HepG2 (cell line): ENCODE data around the gene RAB40C. TPM values are rescaled to one million over a fixed set of nuclear protein-coding genes. Genes with fewer than 3 reads are reported as not detected.
A peak's percentile ranks its signal among the peaks of the same experiment; 100 is the strongest.

Source experiments
- ATAC-seq: fragments of 200-7000 bp; cut with Tn5 transposase; 3 replicates; pipeline ENCODE4 v1.9.1; 2020; ENCODE audit warnings: mild to moderate bottlenecking, moderate library complexity
- BruUV-seq: library from RNA; stranded (reverse); fragments of 400-500 nt; replicated peaks from 2 replicates; lab custom pipeline; 2021; lab: Mats Ljungman, UMichigan
- CTCF ChIA-PET: fragments of 300-600 bp; formaldehyde crosslinking; extraction: SDS; loops from one replicate; lab custom pipeline; 2021; ENCODE audit warnings: low total read pairs, inconsistent platforms, low intra/inter-chr PET ratio; lab: Yijun Ruan, JAX
- POLR2A ChIA-PET: fragments of 350-600 bp; sonication (Branson Sonifier 250); formaldehyde crosslinking; loops from one replicate; lab custom pipeline; 2020; ENCODE audit warnings: antibody characterized with exemption, inconsistent platforms; lab: Yijun Ruan, JAX
- DNase-seq: peaks from one replicate; pipeline ENCODE4 v3.0.0-alpha.2; 2015; ENCODE audit warnings: low spot score
- FAIRE-seq: peaks from 3 replicates; lab custom pipeline; 2011; peaks lifted over from hg19 to GRCh38; lab: Jason Lieb, UNC
- H2AFZ ChIP-seq: one replicate; pipeline ENCODE4 v1.6.1; 2011; ENCODE audit warnings: low read length, inconsistent platforms
- H3K27ac ChIP-seq: fragments of 300-600 bp; 3 replicates; pipeline ENCODE4 v1.8.0; 2011; ENCODE audit warnings: mixed run types, mild to moderate bottlenecking, mixed read lengths, low read length, inconsistent platforms; ENCODE audit not compliant: insufficient read depth; ENCODE audit errors: extremely low read length
- H3K27me3 ChIP-seq, 2 experiments: fragments of 200-600 bp in 1 of 2; 2 replicates in 1 of 2; 3 replicates in 1 of 2; pipeline versions ENCODE4 v1.6.0 to v1.8.0; 2011; ENCODE audit warnings: low read length in 2 of 2, mild to moderate bottlenecking in 2 of 2, moderate library complexity in 2 of 2, inconsistent platforms in 1 of 2; ENCODE audit not compliant: insufficient read depth in 2 of 2, control insufficient read depth in 1 of 2
- H3K36me3 ChIP-seq, 2 experiments: fragments of 200-600 bp in 1 of 2; replicated peaks in 1 of 2; 2 replicates in 1 of 2; 3 replicates in 1 of 2; pipeline versions ENCODE4 v1.5.1 to v1.8.0; 2011; ENCODE audit warnings: low read length in 2 of 2, inconsistent platforms in 1 of 2; ENCODE audit not compliant: insufficient read depth in 2 of 2, control insufficient read depth in 1 of 2
- H3K4me1 ChIP-seq: 2 replicates; pipeline ENCODE4 v1.5.1; 2012; ENCODE audit warnings: low read length, inconsistent platforms; ENCODE audit not compliant: insufficient read depth
- H3K4me2 ChIP-seq: 2 replicates; pipeline ENCODE4 v1.6.0; 2011; ENCODE audit warnings: low read depth, low read length, inconsistent platforms
- H3K4me3 ChIP-seq, 3 experiments: fragments of 200-600 bp in 1 of 3; sonication (generic), shearing (Covaris generic) in 1 of 3; replicated peaks in 1 of 3; 2 replicates each; pipeline ENCODE4 v1.5.1; 2011 to 2016; ENCODE audit warnings: low read length in 3 of 3, inconsistent platforms in 2 of 3, low read depth in 2 of 3, mild to moderate bottlenecking in 2 of 3, control low read depth in 1 of 3, mixed read lengths in 1 of 3; ENCODE audit not compliant: insufficient read depth in 1 of 3
- H3K79me2 ChIP-seq: one replicate; pipeline ENCODE4 v1.6.1; 2011; ENCODE audit warnings: low read length, inconsistent platforms; ENCODE audit not compliant: insufficient read depth
- H3K9ac ChIP-seq: 2 replicates; pipeline ENCODE4 v1.6.0; 2011; ENCODE audit warnings: mild to moderate bottlenecking, low read depth, low read length, inconsistent platforms; ENCODE audit not compliant: insufficient read depth
- H3K9me3 ChIP-seq: 2 replicates; pipeline ENCODE4 v1.5.1; 2012; ENCODE audit warnings: mild to moderate bottlenecking, low read length
- H4K20me1 ChIP-seq: 2 replicates; pipeline ENCODE4 v1.6.0; 2011; ENCODE audit warnings: inconsistent platforms, mild to moderate bottlenecking, low read length, moderate library complexity; ENCODE audit not compliant: insufficient read depth
- HNRNPLL ChIP-seq: fragments of 200-400 bp; formaldehyde crosslinking; IDR thresholded peaks from 2 replicates; pipeline ENCODE4 v1.6.1; 2017; ENCODE audit warnings: mild to moderate bottlenecking, low read depth, low read length; ENCODE audit not compliant: poor library complexity, severe bottlenecking
- REST ChIP-seq, 2 experiments: IDR thresholded peaks; 2 replicates each; pipeline ENCODE4 v1.6.1; 2011 to 2012; ENCODE audit warnings: low read length in 2 of 2, borderline replicate concordance in 1 of 2, low read depth in 1 of 2, mild to moderate bottlenecking in 1 of 2, moderate library complexity in 1 of 2
- TRIM24 ChIP-seq: sonication (generic); formaldehyde crosslinking; IDR thresholded peaks from 2 replicates; pipeline ENCODE4 v1.8.0; 2022; ENCODE audit warnings: mild to moderate bottlenecking, missing genetic modification reagents
- ZBTB40 ChIP-seq, 2 experiments: fragments of 450-650 bp in 1 of 2; sonication (generic) in 1 of 2; formaldehyde crosslinking in 1 of 2; IDR thresholded peaks; 2 replicates each; pipeline versions ENCODE4 v1.6.1 to v1.8.0; 2016 to 2022; ENCODE audit warnings: antibody characterized with exemption in 1 of 2, mild to moderate bottlenecking in 1 of 2, missing genetic modification reagents in 1 of 2
- ZFP41 ChIP-seq: sonication (generic); formaldehyde crosslinking; IDR thresholded peaks from 2 replicates; pipeline ENCODE4 v1.4.0; 2020; ENCODE audit warnings: mild to moderate bottlenecking, missing genetic modification reagents, borderline replicate concordance
- ZNF234 ChIP-seq: sonication (generic); formaldehyde crosslinking; conservative IDR thresholded peaks from 2 replicates; pipeline ENCODE4 v1.5.1; 2020; ENCODE audit warnings: mild to moderate bottlenecking, missing genetic modification reagents
- ZNF354B ChIP-seq: sonication (generic); formaldehyde crosslinking; IDR thresholded peaks from 2 replicates; pipeline ENCODE4 v1.8.0; 2022; ENCODE audit warnings: mild to moderate bottlenecking, missing genetic modification reagents
- ZNF770 ChIP-seq: sonication (generic); formaldehyde crosslinking; IDR thresholded peaks from 2 replicates; pipeline ENCODE4 v1.5.0; 2020; ENCODE audit warnings: mild to moderate bottlenecking, missing genetic modification reagents
- WGBS: methylation state at CpG from one replicate; pipeline ENCODE4 v1.1.6; 2017; ENCODE audit warnings: low lambda C conversion rate; 5-methylcytosine and 5-hydroxymethylcytosine counted together
- in situ Hi-C: cut with HindIII; loops from 2 replicates; pipeline ENCODE4 v1.10.0; 2017; ENCODE audit warnings: low pct_unique_long_range_greater_than_20kb; ENCODE audit not compliant: extremely low pct_ligation_motif_present
- intact Hi-C: fragments of 100-400 bp; cut with micrococcal nuclease; formaldehyde crosslinking; loops from one replicate; pipeline ENCODE4 v1.10.0; 2022; ENCODE audit not compliant: unreplicated experiment
- polyA plus RNA-seq, 8 experiments: library from polyadenylated mRNA; depleted of rRNA in 3 of 8; stranded (reverse) in 7 of 8; unstranded in 1 of 8; fragments of >200 nt; fragmentation: Illumina TruSeq in 4 of 8; extraction: Trizol in 4 of 8; gene quantifications; 2 replicates each; pipeline versions ENCODE4 v1.2.1 to v1.2.3, GENCODE V29; 2011 to 2016; ENCODE audit warnings: low read depth in 4 of 8, missing spikeins in 1 of 8, mixed read lengths in 1 of 8; ENCODE audit not compliant: insufficient read depth in 1 of 8
- total RNA-seq, 5 experiments: library from RNA; depleted of rRNA; stranded (reverse); fragments of >200 nt; fragmentation: Illumina TruSeq; extraction: Trizol; gene quantifications; 2 replicates each; pipeline ENCODE4 v1.2.3, GENCODE V29; 2016; ENCODE audit warnings: low read depth in 1 of 5

RAB40C gene
- total and polyA plus RNA-seq, 2 of the 13 experiments (the other 11 are each of a cell fraction or from before 2014, with no cell fraction given) = 7.7 to 11.5 TPM

- POLR2A ChIA-PET = interaction anchor here (0.7 to 1.5 kb wide), 9 partner anchors 9 to 191 kb away, joined by 3 to 7 read pairs (median 3); partner anchors contain the start of genes DECR2, METTL26 and WFIKKN1
- ATAC-seq (peak; percentile 0; the same call in 2 of the 3 replicates), FAIRE-seq (no peak), DNase-seq (no peak)
- Histone ChIP-seq H3K27me3 (no peaks in the 10 kb centered on the region), H2AFZ (no peak overlapping the region), H4K20me1 (peaks cover 14% of the 10 kb centered on the region; the same call in 1 of the 2 replicates), H3K27ac (peak overlapping the region; percentile 99), H3K4me3 (peak overlapping the region; percentile 94 to 96 (median 96)), H3K79me2 (peaks cover 33% of the 10 kb centered on the region), H3K4me2 (peak overlapping the region; percentile 95), H3K4me1 (peaks cover 63% of the 10 kb centered on the region), H3K36me3 (no peaks in the 10 kb centered on the region), H3K9ac (peak overlapping the region; percentile 97), H3K9me3 (no peaks in the 10 kb centered on the region)
- CTCF ChIA-PET = no interaction called here
- no CpG with 5 or more reads among the region's 21 CpGs for WGBS
- intact Hi-C loops = loop anchor here (10.0 kb wide), 1 partner anchor 56 kb away; the partner anchor contains the start of genes MCRIP2 and WDR90
- TSS peak; percentile 85 for BruUV-seq
- in situ Hi-C loops = no loop called here
- TF ChIP-seq ZNF354B (CRISPR knock-in tag) (0 out of 2 replicates have a peak, but pooled peaks have one; percentile 50), HNRNPLL (peak; percentile 85), ZNF770 (CRISPR knock-in tag) (peak; percentile 39; the same call in 1 of the 2 replicates), REST (IDR thresholded peaks at IDR 0.05; ENCODE audit: borderline replicate concordance in 1 of 2, low read depth in 1 of 2, low read length in 2 of 2) (no peak), TRIM24 (CRISPR knock-in tag) (no peak), ZNF234 (CRISPR knock-in tag) (0 out of 2 replicates have a peak, but pooled peaks have one; percentile 39), ZBTB40 (IDR thresholded peaks at IDR 0.05) (no peak), ZBTB40 (CRISPR knock-in tag; IDR thresholded peaks at IDR 0.05) (peak; percentile 11; the same call in 1 of the 2 replicates), ZFP41 (CRISPR knock-in tag) (no peak)
These were observed 1.3 kb upstream of the RAB40C start for GRCh38 chr16:588639-588888.
